ENCODE results near the gene HDAC4.

- TF ChIP-seq CTCF (IDR thresholded peaks at IDR 0.05; ENCODE audit: insufficient read depth, low read length, poor library complexity, severe bottlenecking) (no peak), EZH2phosphoT487 (conservative IDR thresholded peaks at IDR 0.05; ENCODE audit: low read length) (no peak)
These were observed 12.2 kb upstream of the HDAC4 start for GRCh38 chr2:239412905-239413603.
